HL-60 (cell line): ENCODE measurements around the gene ADPRH.

Experiments
- DNase-seq, 2 experiments: peaks; one replicate each; pipeline ENCODE4 v3.0.0-alpha.2; 2010 to 2020; ENCODE audit warnings: low read depth in 1 of 2, low spot score in 1 of 2
- H3K27ac ChIP-seq: fragments of 250-450 bp; sonication (Bioruptor Pico); replicated peaks from 2 replicates; pipeline ENCODE4 v1.5.1; 2020; ENCODE audit warnings: mild to moderate bottlenecking, moderate library complexity
- H3K27me3 ChIP-seq: fragments of 250-450 bp; sonication (Bioruptor Pico); 2 replicates; pipeline ENCODE4 v1.5.1; 2021; ENCODE audit warnings: mild to moderate bottlenecking, moderate library complexity; ENCODE audit not compliant: insufficient read depth, poor library complexity, severe bottlenecking
- H3K4me3 ChIP-seq: replicated peaks from 2 replicates; pipeline ENCODE4 v1.5.1; 2011; ENCODE audit warnings: mild to moderate bottlenecking, control low read depth, low read length; ENCODE audit not compliant: insufficient read depth
- CTCF ChIP-seq: IDR thresholded peaks from one replicate; pipeline ENCODE4 v1.5.1; 2011; ENCODE audit warnings: low read length, control low read depth, inconsistent platforms; ENCODE audit not compliant: insufficient read depth
- GABPA ChIP-seq: IDR thresholded peaks from 2 replicates; pipeline ENCODE4 v1.6.1; 2012; ENCODE audit warnings: low read depth
- POLR2AphosphoS5 ChIP-seq: IDR thresholded peaks from 2 replicates; pipeline ENCODE4 v1.6.1; 2012; ENCODE audit warnings: low read depth
- REST ChIP-seq: IDR thresholded peaks from 2 replicates; pipeline ENCODE4 v1.6.1; 2012; ENCODE audit warnings: low read depth; ENCODE audit not compliant: insufficient replicate concordance
- SPI1 ChIP-seq: IDR thresholded peaks from 2 replicates; pipeline ENCODE4 v1.6.1; 2012; ENCODE audit warnings: low read depth, mild to moderate bottlenecking, borderline replicate concordance

ADPRH gene

GRCh38 chr3:119571230-119571629 lies 8.1 kb upstream of the ADPRH start:
- no peak overlapping the region for H3K4me3 ChIP-seq
- no peak for TF ChIP-seq REST
- no peak for TF ChIP-seq GABPA
- TF ChIP-seq SPI1, result no peak
- TF ChIP-seq POLR2AphosphoS5, result no peak
- TF ChIP-seq CTCF, result no peak
- H3K27ac ChIP-seq, result no peak overlapping the region
- H3K27me3 ChIP-seq, result no peaks in the 10 kb centered on the region
- no peak for DNase-seq

GRCh38 chr3:119571688-119572087 lies 7.6 kb upstream of the ADPRH start:
- TF ChIP-seq GABPA, result no peak
- TF ChIP-seq CTCF, result no peak
- no peak for TF ChIP-seq REST
- no peak for TF ChIP-seq POLR2AphosphoS5
- TF ChIP-seq SPI1, result no peak
- Histone ChIP-seq H3K27me3 (no peaks in the 10 kb centered on the region), H3K4me3 (no peak overlapping the region), H3K27ac (no peak overlapping the region)
- no peak for DNase-seq

GRCh38 chr3:119575507-119575906 lies 3.8 kb upstream of the ADPRH start:
- Histone ChIP-seq H3K27ac (no peak overlapping the region), H3K4me3 (no peak overlapping the region), H3K27me3 (no peaks in the 10 kb centered on the region)
- DNase-seq, result no peak
- TF ChIP-seq SPI1 (no peak), GABPA (no peak), POLR2AphosphoS5 (no peak), REST (no peak), CTCF (no peak)
